Vagina (tissue), 2 donors: ENCODE results near the gene INF2. TPM values are rescaled to one million over a fixed set of nuclear protein-coding genes. Genes with fewer than 3 reads are reported as not detected.

Experiments
- DNase-seq, 2 donors: peaks; one replicate each; pipeline ENCODE4 v3.0.0-alpha.2; 2017; ENCODE audit errors: extremely low spot score in 2 of 2
- H3K27ac ChIP-seq: fragments of 200-600 bp; sonication (generic); one replicate; pipeline ENCODE4 v1.5.1; 2019
- H3K27me3 ChIP-seq: fragments of 200-600 bp; sonication (generic); one replicate; pipeline ENCODE4 v1.5.1; 2019
- H3K36me3 ChIP-seq, 2 donors: fragments of 200-600 bp; sonication (generic); one replicate each; pipeline ENCODE4 v1.5.1; 2017 to 2019
- H3K4me1 ChIP-seq: fragments of 200-600 bp; sonication (generic); one replicate; pipeline ENCODE4 v1.5.1; 2019
- H3K4me3 ChIP-seq, 2 donors: fragments of 200-600 bp; sonication (generic); 1 replicate in 1 of 2; 2 replicates in 1 of 2; pipeline ENCODE4 v1.5.1; 2016 to 2019
- H3K9me3 ChIP-seq: fragments of 200-600 bp; sonication (generic); one replicate; pipeline ENCODE4 v1.5.1; 2019
- CTCF ChIP-seq, 3 experiments: fragments of 450-650 bp in 2 of 3; fragments of 200-600 bp in 1 of 3; sonication (generic) in 1 of 3; IDR thresholded peaks; one replicate each; pipeline ENCODE4 v1.5.1; 2017 to 2019; ENCODE audit warnings: antibody characterized with exemption in 3 of 3, mild to moderate bottlenecking in 2 of 3, moderate library complexity in 2 of 3
- POLR2A ChIP-seq, 2 donors: fragments of 450-650 bp; IDR thresholded peaks; one replicate each; pipeline ENCODE4 v1.6.1; 2017; ENCODE audit warnings: antibody characterized with exemption in 2 of 2, mild to moderate bottlenecking in 2 of 2, moderate library complexity in 2 of 2
- POLR2AphosphoS5 ChIP-seq, 2 donors: sonication (generic); formaldehyde crosslinking; IDR thresholded peaks; one replicate each; pipeline ENCODE4 v1.9.0; 2017; ENCODE audit warnings: antibody characterized with exemption in 2 of 2, mild to moderate bottlenecking in 2 of 2, low read depth in 1 of 2; ENCODE audit not compliant: insufficient read depth in 1 of 2
- intact Hi-C: fragments of 100-400 bp; cut with DNase I; formaldehyde crosslinking; loops from one replicate; pipeline ENCODE4 v1.15.1; 2023
- total RNA-seq: library from RNA; depleted of rRNA; stranded (reverse); fragments of >200 nt; gene quantifications from one replicate; pipeline ENCODE4 v1.2.3, GENCODE V29; 2016

The INF2 gene
- total RNA-seq, 1 donor from 2014 or later: 49.1 TPM

DNA sequence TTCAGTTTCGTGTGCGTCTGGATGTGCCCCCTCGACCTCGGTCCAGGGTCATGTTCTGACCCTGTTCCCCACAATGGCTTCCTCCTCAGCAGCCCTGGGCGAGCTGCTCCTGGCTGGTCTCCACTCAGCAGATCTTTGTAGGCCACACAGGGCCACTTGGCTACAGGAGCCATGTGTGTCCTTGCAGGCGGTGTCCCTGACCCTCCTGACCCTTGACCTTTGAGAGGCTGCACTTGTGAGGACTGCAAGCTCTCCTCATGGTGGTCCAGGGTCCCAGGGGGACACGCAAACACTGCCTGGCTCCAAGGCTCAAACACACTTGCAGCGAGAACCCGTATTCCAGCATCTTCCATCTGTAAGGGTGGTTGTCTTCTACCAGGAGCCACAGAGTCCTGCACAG lies 56.0 kb downstream of the INF2 start:
- intact Hi-C loops: no loop called here
- no peaks in the 10 kb centered on the region for H3K36me3 ChIP-seq
- no peak overlapping the region for H3K4me3 ChIP-seq
- DNase-seq: no peak
- no peak overlapping the region for H3K27ac ChIP-seq
- no peaks in the 10 kb centered on the region for H3K9me3 ChIP-seq
- H3K4me1 ChIP-seq: peaks cover 38% of the 10 kb centered on the region
- TF ChIP-seq POLR2A (IDR thresholded peaks at IDR 0.05): no peak
- no peak for TF ChIP-seq POLR2AphosphoS5 (IDR thresholded peaks at IDR 0.05; ENCODE audit: insufficient read depth in 1 of 2, low read depth in 1 of 2)
- no peak for TF ChIP-seq CTCF (IDR thresholded peaks at IDR 0.05)
- no peaks in the 10 kb centered on the region for H3K27me3 ChIP-seq

DNA sequence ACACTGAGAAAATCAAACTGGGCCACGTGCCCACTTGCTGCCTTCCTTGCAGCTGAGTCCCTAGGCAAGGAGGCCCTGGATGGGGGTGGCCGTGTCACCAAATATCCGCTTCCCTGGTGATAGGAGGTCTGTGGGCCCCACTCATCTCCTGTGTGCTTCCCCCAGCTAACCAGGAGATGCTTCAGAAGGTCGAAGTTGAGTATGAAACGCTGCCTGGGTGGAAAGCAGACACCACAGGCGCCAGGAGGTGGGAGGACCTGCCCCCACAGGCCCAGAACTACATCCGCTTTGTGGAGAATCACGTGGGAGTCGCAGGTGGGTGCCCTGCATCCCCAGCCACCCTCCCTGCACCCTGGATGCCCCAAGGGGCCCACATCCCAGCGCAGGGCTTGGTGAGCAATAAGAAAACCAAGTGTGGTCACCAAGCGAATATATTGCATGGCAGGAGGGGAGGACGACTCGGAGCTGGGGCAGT lies 56.7 kb downstream of the INF2 start:
- TF ChIP-seq CTCF (IDR thresholded peaks at IDR 0.05) (no peak), POLR2AphosphoS5 (IDR thresholded peaks at IDR 0.05; ENCODE audit: insufficient read depth in 1 of 2, low read depth in 1 of 2) (no peak), POLR2A (IDR thresholded peaks at IDR 0.05) (no peak)
- intact Hi-C loops: no loop called here

DNA sequence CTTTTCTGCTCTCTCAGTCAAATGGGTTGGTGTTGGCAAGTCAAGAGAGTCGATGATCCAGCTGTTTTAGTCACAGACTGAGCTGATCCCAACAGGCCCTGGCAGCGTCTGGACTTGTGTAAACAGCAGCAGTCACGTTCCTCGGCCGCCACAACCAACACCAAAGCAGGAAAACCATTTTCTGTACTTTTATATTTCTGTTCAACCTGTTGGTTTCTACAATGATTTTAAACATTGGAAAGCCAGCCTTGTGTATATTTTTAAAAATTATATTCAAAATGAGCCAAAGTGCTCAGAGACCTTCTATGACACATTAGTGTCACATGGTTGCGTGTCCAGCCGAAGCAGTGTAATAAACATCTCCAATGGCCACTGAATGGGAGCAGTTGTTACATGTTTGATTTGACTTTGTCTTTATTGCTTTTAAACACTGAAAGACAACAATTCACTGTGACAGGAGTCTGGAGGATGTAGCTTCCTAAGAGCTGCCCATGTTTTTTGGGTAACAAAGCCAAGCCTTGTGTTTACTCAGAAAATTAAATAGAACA lies 57.6 kb downstream of the INF2 start:
- Histone ChIP-seq H3K27me3 (no peaks in the 10 kb centered on the region), H3K9me3 (no peaks in the 10 kb centered on the region), H3K4me3 (no peak overlapping the region), H3K27ac (peak overlapping the region; percentile 78), H3K36me3 (no peaks in the 10 kb centered on the region), H3K4me1 (peaks cover 42% of the 10 kb centered on the region)
- DNase-seq: no peak
- TF ChIP-seq POLR2A (IDR thresholded peaks at IDR 0.05) (no peak), CTCF (IDR thresholded peaks at IDR 0.05) (no peak), POLR2AphosphoS5 (IDR thresholded peaks at IDR 0.05; ENCODE audit: insufficient read depth in 1 of 2, low read depth in 1 of 2) (peak in 1 of 2 donors; percentile 60)
- intact Hi-C loops: no loop called here

More for the DNA sequence above, 56.7 kb downstream of the INF2 start:
- H3K4me3 ChIP-seq: no peak overlapping the region
- H3K4me1 ChIP-seq: peaks cover 38% of the 10 kb centered on the region
- no peaks in the 10 kb centered on the region for H3K9me3 ChIP-seq
- no peak for DNase-seq
- H3K36me3 ChIP-seq: no peaks in the 10 kb centered on the region
- no peaks in the 10 kb centered on the region for H3K27me3 ChIP-seq
- peak overlapping the region; percentile 78 for H3K27ac ChIP-seq

DNA sequence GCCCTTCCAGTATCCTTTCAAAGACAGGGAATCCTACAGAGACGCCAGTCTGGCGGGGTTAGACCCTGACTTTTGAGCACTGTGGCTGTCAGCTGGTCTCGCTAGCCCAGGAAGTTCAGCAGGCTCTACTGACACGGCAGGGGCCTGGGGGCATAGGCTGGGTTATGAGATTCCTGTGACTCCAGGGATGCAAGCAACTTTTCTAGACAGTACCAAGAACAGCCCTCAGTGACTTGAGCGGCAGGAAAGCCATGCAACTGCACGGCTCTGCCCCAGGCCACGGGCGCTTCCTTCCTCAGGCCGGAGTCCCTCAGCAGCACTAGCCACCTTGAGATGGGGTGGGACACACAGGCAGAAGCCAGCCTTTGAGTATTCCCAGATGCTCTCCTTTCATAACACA lies 58.5 kb downstream of the INF2 start:
- Histone ChIP-seq H3K4me1 (peaks cover 45% of the 10 kb centered on the region), H3K9me3 (no peaks in the 10 kb centered on the region), H3K4me3 (no peak overlapping the region), H3K36me3 (no peaks in the 10 kb centered on the region), H3K27ac (peak overlapping the region; percentile 78), H3K27me3 (no peaks in the 10 kb centered on the region)
- no peak for DNase-seq
- intact Hi-C loops: no loop called here
- TF ChIP-seq CTCF (IDR thresholded peaks at IDR 0.05): no peak
- no peak for TF ChIP-seq POLR2A (IDR thresholded peaks at IDR 0.05)
- TF ChIP-seq POLR2AphosphoS5 (IDR thresholded peaks at IDR 0.05; ENCODE audit: insufficient read depth in 1 of 2, low read depth in 1 of 2): no peak

DNA sequence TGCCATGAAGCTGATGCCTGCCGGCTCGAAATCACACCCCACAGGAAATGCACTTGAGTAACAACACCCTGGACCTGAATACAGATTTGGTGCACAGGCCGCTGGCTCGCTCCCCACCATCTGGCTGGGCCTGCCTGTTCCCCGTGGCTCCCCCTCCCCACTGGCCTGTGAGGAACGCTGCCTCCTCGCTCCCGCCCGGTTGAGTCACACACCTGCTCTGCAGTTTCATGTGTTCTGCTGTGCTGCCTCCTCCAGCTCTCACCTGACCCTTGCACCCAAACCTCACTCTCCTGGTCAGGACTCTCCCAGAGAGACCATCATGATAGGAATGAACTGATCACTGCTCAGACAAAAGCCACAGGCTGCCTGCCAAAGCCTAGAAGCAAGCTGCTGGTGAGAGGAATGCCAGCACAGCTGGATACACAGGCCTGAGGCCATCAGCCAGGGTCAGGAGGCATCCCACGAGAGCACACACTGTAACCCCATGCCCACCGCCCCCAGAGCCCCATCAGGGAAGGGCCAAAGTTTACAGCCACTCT lies 59.8 kb downstream of the INF2 start:
- no peak overlapping the region for H3K27ac ChIP-seq

More for the DNA sequence above, 59.8 kb downstream of the INF2 start:
- DNase-seq: no peak
- intact Hi-C loops: no loop called here
- Histone ChIP-seq H3K9me3 (no peaks in the 10 kb centered on the region), H3K4me3 (no peak overlapping the region), H3K4me1 (peaks cover 54% of the 10 kb centered on the region), H3K36me3 (no peaks in the 10 kb centered on the region), H3K27me3 (no peaks in the 10 kb centered on the region)
- TF ChIP-seq POLR2A (IDR thresholded peaks at IDR 0.05) (no peak), CTCF (IDR thresholded peaks at IDR 0.05) (no peak), POLR2AphosphoS5 (IDR thresholded peaks at IDR 0.05; ENCODE audit: insufficient read depth in 1 of 2, low read depth in 1 of 2) (no peak)
